Thoracic aorta endothelial cell (primary cell): ENCODE data around the gene RFESD. TPM values are rescaled to one million over a fixed set of nuclear protein-coding genes. Genes with fewer than 3 reads are reported as not detected.

ENCODE experiments used
- total RNA-seq: library from RNA; depleted of rRNA; stranded (reverse); fragments of >200 nt; gene quantifications from 2 replicates; pipeline ENCODE4 v1.2.3, GENCODE V29; 2012

RFESD gene
- total RNA-seq: 1.2 and 1.7 TPM in 2 replicates

GRCh38 chr5:95646569-95647431 lies at the start of gene RFESD:
Gene RFESD, plus strand, starts transcription at chr5:95646777. Its CDS starts 5,495 bp downstream, at chr5:95652272.

GRCh38 chr5:95620030-95620869 lies 26.3 kb upstream of the RFESD start, which contains the start of gene GPR150:
Gene GPR150, plus strand, starts transcription at chr5:95620087. Its CDS starts 189 bp downstream, at chr5:95620276.

GRCh38 chr5:95682891-95683290 lies 36.3 kb downstream of the RFESD start, which contains the start of gene SPATA9:
Gene SPATA9, minus strand, starts transcription at chr5:95682991. Its CDS starts 137 bp downstream, at chr5:95682854.

Other genes starting within 250 kb of the RFESD start
- gene SKIC3, start 91.8 kb upstream of the RFESD start, total RNA-seq: 176 and 201 TPM in 2 replicates
- gene ARSK, start 91.7 kb upstream of the RFESD start, total RNA-seq: 13.0 and 14.1 TPM in 2 replicates
- gene GPR150, start 26.7 kb upstream of the RFESD start, total RNA-seq: 0.27 and 0.29 TPM in 2 replicates
- gene SPATA9, start 36.2 kb downstream of the RFESD start, total RNA-seq: not detected in 2 replicates
- gene RHOBTB3, start 84.6 kb downstream of the RFESD start, total RNA-seq: 111 and 213 TPM in 2 replicates
- gene GLRX, start 175.9 kb downstream of the RFESD start, total RNA-seq: 8.3 and 15.6 TPM in 2 replicates